CD4-positive, alpha-beta T cell treated with Interleukin-6 at 100 ng/mL for 8 hours (primary cell): ENCODE results near the gene DDX41.
"Not testable (repeated sequence)": the region's sequence is repeated elsewhere in the genome, so short reads cannot be mapped to it uniquely, and the experiment has no call there.

Experiments used
- DNase-seq: peaks from one replicate; pipeline ENCODE4 v3.0.0-alpha.2; 2020; ENCODE audit warnings: mixed read lengths, low spot score

The DDX41 gene

GRCh38 chr5:177498013-177498787 lies 18.6 kb downstream of the DDX41 start:
- no peak for DNase-seq

DNA sequence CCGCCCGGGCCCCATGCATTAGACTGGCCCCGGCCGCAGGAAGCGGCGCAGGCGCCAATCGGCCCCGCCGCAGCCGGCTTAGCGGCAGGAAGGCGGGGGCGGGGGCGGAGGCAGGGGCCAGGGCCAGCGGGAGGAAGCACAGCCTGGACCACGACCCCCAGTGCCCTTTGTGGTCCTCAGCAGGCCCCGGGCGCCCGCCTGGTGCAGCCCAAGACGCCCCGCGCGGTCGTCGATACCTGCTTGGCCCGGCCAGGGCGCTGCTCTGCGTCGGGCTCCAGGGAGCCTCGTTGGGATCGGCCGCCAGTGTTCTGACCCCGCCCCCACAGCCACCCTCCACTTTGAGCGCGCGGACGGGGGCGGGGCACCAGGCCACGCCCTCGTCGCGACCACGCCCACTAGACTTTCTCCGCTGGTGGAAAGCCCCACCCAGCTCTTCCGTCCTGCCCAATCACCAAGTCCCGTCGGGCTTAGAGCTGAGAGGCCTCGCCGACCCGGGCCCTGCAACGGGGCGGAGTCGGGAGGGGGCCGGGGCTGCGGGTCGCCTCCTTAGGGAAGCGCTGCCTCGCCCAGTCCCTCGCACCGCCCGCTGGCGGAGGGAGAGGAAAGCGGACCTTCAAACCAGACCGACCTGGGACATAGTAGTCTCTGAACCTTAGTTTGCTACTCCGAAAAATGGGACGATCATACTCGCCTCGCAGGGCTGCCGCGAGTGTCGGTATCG lies 19.3 kb downstream of the DDX41 start, which contains the start of gene PDLIM7:
TSS of gene PDLIM7 (minus strand) at position 313 of the 721 bp plus-strand sequence. CDS start 1,092 bp downstream, outside the sequence.
- DNase-seq: peak; percentile 94

DNA sequence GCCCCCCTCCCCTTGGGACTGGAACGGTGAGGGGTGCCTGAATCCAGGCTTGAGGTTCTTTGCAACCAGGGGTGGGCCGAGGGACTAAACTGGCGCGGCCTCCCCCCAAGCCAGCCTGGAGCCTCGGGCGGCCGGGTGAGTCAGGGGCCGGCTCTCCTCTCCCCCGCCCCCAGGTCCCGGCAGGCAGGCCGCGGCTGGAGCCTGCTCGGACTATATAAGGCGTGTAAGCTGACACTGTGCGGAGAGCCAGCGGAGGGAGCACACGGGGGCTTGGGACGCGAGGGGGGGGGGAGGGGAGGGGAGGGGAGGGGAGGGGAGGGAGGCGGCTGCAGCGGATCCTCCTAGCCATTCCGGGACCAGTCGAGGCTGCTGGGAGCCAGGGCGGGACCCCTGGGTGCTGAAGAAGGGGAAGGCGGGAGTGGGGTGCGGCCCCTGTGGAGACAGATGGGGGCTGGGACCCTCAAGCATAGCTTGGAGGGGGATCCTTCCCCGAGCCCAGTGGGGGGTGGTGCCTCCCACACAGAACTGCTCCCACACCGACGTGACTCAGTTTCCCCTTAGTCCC lies 20.0 kb downstream of the DDX41 start:
- no peak for DNase-seq

DNA sequence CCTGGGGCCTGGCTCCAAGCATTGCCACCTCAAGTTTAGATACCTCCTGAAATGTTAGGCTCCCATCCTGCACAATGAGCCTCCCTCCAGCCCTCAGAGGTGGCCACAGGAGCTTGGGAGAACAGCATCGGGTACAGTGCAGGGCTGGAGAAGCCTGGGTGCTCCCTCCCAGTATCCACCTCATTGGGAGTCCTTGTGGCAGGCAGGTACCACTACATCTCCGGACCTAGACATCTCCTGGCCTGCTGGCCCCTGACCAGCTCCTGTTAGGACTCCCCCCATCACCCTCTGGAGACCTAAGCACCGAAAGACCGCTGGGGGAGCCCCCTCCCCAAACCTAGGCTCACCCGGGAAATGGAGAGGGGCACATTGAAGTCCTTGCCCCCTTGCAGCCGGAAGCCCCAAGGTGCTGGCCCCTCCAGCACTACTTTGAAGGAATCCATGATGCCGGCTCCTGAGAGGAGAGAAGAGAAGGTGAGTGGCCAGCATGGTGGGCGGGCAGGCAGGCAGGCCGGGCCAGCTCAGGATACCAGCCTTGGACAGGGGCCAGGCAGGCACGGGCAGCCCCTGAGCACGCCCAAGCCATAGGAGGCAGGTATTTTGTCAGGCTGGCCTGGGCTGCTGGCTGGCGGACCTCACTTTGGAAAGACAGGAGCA lies 20.6 kb downstream of the DDX41 start:
- no peak for DNase-seq

- DNase-seq: no peak
Observed at GRCh38 chr5:177495243-177496060, 21.3 kb downstream of the DDX41 start.

- no peak for DNase-seq
Observed at GRCh38 chr5:177494346-177495195, 22.2 kb downstream of the DDX41 start.

DNA sequence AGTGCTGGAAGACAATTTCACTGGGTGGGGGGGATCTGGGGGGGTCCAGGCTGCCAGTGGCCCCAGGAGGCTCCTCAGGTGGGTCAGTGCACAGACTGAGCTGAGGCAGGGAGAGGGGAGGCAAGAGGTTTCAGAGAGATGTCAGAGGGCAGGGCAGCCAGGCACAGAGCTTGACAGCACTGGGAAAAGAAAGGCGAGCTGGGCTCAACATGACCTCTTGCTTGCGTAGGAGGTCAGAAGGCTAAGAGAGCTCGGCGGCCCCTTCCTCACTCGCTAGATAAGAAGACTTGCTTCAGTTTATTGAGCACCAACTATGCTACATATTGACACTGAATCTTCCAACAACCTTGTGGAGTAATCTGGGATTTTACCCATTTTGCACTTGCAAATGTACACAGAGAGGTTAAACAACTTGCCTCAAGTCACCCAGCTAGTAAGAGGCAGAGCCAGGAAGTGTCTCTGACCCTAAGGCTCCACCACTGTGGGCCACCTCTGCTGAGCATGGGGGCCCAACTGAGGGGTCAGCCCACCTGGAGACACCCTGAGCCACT lies 22.9 kb downstream of the DDX41 start:
- no peak for DNase-seq

DNA sequence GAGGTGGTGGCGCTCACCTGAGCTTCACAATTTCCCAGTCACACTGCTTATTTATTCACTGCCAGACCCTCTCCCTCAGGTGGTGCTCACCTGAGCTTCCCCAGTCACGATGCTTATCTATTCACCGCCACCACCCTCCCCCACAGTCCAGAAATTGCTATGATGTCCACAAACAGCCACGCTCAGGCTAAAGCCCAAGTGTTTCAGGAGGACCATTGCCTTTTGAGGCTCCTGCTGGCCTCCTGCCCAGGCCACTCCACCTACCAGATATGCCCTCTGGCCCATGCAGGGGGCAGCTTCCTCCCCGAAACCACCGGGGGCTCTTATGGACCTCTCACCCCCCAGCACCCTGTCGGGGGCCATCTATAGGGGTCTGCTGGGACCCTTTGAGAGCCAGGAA lies 23.9 kb downstream of the DDX41 start:
- DNase-seq: no peak

GRCh38 chr5:177491983-177492746 lies 24.6 kb downstream of the DDX41 start:
- DNase-seq: no peak

- DNase-seq: no peak
Observed at GRCh38 chr5:177491429-177491945, 25.3 kb downstream of the DDX41 start.

- no peak for DNase-seq
Observed at GRCh38 chr5:177490992-177491391, 25.8 kb downstream of the DDX41 start.

DNA sequence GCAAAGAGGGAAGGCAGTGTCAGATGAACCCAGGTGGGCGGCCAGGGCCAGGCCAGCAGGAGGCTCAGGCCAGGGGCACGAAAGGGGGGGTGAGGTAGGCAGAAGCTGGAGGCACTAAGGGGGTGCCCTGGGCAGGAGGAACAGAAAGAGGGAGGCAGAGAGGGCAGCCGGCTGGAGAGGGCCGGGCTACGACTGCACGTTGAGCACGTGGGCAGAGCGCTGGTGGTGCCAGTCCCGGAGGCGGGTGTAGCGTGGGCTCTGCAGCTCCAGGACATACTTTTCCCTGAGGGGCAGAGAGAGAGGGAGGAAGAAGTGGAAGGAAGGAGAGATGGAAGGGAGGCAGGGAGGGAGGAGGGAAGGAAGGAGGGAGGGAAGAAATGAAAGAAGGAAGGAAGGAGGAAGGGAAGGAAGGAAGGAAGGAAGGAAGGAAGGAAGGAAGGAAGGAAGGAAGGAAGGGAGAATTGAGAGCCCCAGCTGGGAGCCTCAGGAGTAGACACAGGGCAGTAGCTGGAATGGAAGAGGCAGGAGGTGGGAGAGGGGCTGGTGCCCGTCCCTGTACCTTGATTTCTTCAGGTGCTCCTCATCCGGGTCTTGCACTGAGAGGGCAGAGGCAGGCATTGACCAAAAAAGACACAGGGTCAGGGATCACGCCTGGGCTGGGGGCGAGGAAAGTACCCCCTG lies 26.3 kb downstream of the DDX41 start:
- DNase-seq: no peak

GRCh38 chr5:177489119-177489716 lies 27.5 kb downstream of the DDX41 start:
- no peak for DNase-seq

GRCh38 chr5:177487975-177488374 lies 28.8 kb downstream of the DDX41 start:
- DNase-seq: no peak

DNA sequence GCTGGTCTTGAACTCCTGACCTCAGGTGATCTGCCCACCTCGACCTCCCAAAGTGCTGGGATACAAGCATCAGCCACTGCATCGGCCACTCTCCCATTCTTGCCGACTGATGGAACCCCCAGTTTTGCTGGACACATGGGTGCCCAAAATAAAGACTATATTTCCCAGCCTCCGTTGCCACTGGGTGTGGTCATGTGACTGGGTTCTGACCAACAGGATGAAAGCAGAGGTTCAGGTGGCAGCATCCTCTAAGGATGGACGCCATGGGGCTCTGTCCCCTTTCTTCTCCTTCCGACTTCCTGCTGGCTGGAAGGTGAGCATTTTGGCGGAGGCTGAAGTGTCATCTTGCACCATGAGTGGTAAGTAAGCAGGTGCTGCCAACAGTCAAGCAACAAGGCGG lies 29.6 kb downstream of the DDX41 start:
- DNase-seq: no peak

GRCh38 chr5:177486256-177486655 lies 30.5 kb downstream of the DDX41 start:
- no peak for DNase-seq

- not testable (repeated sequence) for DNase-seq
Observed at GRCh38 chr5:177485753-177486152, 31.0 kb downstream of the DDX41 start.

GRCh38 chr5:177484902-177485549 lies 31.7 kb downstream of the DDX41 start:
- no peak for DNase-seq
